Esophagus squamous epithelium (tissue), 4 donors: Measurements from ENCODE around the gene DOC2B.

Experiments
- CTCF ChIP-seq, 6 experiments: fragments of 450-650 bp in 4 of 6; fragments of 200-600 bp in 2 of 6; sonication (generic) in 2 of 6; IDR thresholded peaks; one replicate each; pipeline ENCODE4 v1.5.1; 2016 to 2019; ENCODE audit warnings: antibody characterized with exemption in 6 of 6, mild to moderate bottlenecking in 4 of 6, moderate library complexity in 4 of 6
- POLR2A ChIP-seq, 4 donors: fragments of 450-650 bp; IDR thresholded peaks; one replicate each; pipeline ENCODE4 v1.6.1; 2017; ENCODE audit warnings: antibody characterized with exemption in 4 of 4, mild to moderate bottlenecking in 4 of 4, moderate library complexity in 3 of 4

- TF ChIP-seq POLR2A (IDR thresholded peaks at IDR 0.05) (no peak), CTCF (IDR thresholded peaks at IDR 0.05) (no peak)
Measured at GRCh38 chr17:223723-224471, 42.4 kb upstream of the DOC2B start.
